HG03175 (cell line): ENCODE results near the gene TCHP.
A peak's percentile ranks its signal among the peaks of the same experiment; 100 is the strongest.

Experiments used
- ATAC-seq: cut with Tn5 transposase; IDR thresholded peaks from one replicate; pipeline ENCODE4 v1.9.1; 2021; ENCODE audit warnings: mild to moderate bottlenecking, moderate library complexity; ENCODE audit not compliant: unreplicated experiment

The TCHP gene

GRCh38 chr12:109931143-109931542, 31.1 kb downstream of the TCHP start:
- no peak for ATAC-seq

- ATAC-seq: no peak
Measured at GRCh38 chr12:109932878-109933503, 32.9 kb downstream of the TCHP start.

GRCh38 chr12:109934026-109934425, 34.0 kb downstream of the TCHP start:
- ATAC-seq: no peak

- no peak for ATAC-seq
Measured at GRCh38 chr12:109937371-109937770, 37.3 kb downstream of the TCHP start.

GRCh38 chr12:109938947-109939346, 38.9 kb downstream of the TCHP start:
- no peak for ATAC-seq

- ATAC-seq: no peak
Measured at GRCh38 chr12:109939504-109939903, 39.4 kb downstream of the TCHP start.

GRCh38 chr12:109940339-109940923, 40.4 kb downstream of the TCHP start:
- no peak for ATAC-seq

GRCh38 chr12:109943811-109944210, 43.7 kb downstream of the TCHP start:
- no peak for ATAC-seq

- no peak for ATAC-seq
Measured at GRCh38 chr12:109944561-109945359, 44.7 kb downstream of the TCHP start.

- ATAC-seq: no peak
Measured at GRCh38 chr12:109946505-109946904, 46.4 kb downstream of the TCHP start.

- ATAC-seq: no peak
Measured at GRCh38 chr12:109946913-109947312, 46.8 kb downstream of the TCHP start.

GRCh38 chr12:109947521-109947920, 47.4 kb downstream of the TCHP start:
- ATAC-seq: no peak

- ATAC-seq: no peak
Measured at GRCh38 chr12:109948368-109948767, 48.3 kb downstream of the TCHP start.

- no peak for ATAC-seq
Measured at GRCh38 chr12:109949089-109949488, 49.0 kb downstream of the TCHP start.

GRCh38 chr12:109950625-109951024, 50.6 kb downstream of the TCHP start:
- ATAC-seq: no peak

- ATAC-seq: no peak
Measured at GRCh38 chr12:109951136-109951535, 51.1 kb downstream of the TCHP start.

- no peak for ATAC-seq
Measured at GRCh38 chr12:109951751-109952150, 51.7 kb downstream of the TCHP start.

- peak; percentile 45 for ATAC-seq
Measured at GRCh38 chr12:109952160-109952858, 52.2 kb downstream of the TCHP start.

GRCh38 chr12:109952873-109953272, 52.8 kb downstream of the TCHP start:
- ATAC-seq: no peak

- no peak for ATAC-seq
Measured at GRCh38 chr12:109953656-109954055, 53.6 kb downstream of the TCHP start.

- ATAC-seq: no peak
Measured at GRCh38 chr12:109958374-109958773, 58.3 kb downstream of the TCHP start.
